GM12878 (cell line): ENCODE measurements around the gene SCN3B. TPM values are rescaled to one million over a fixed set of nuclear protein-coding genes. Genes with fewer than 3 reads are reported as not detected.

Experiments
- ATAC-seq: fragments of 200-7000 bp; cut with Tn5 transposase; 3 replicates; pipeline ENCODE4 v1.9.1; 2020; ENCODE audit warnings: mild to moderate bottlenecking, moderate library complexity
- BruUV-seq: library from RNA; stranded (reverse); fragments of 400-500 nt; replicated peaks from 2 replicates; lab custom pipeline; 2021; lab: Mats Ljungman, UMichigan
- CTCF ChIA-PET: fragments of 300-600 bp; sonication (Branson Sonifier 250); formaldehyde crosslinking; extraction: SDS; loops from one replicate; lab custom pipeline; 2021; ENCODE audit warnings: inconsistent platforms; lab: Yijun Ruan, JAX
- POLR2A ChIA-PET: fragments of 350-600 bp; formaldehyde crosslinking; extraction: SDS; loops from one replicate; lab custom pipeline; 2021; ENCODE audit warnings: inconsistent platforms; lab: Charles Lee
- RAD21 ChIA-PET: fragments of 300-600 bp; sonication (Branson Sonifier 250); formaldehyde crosslinking; loops from one replicate; lab custom pipeline; 2023; ENCODE audit warnings: antibody characterized with exemption; ENCODE audit not compliant: unreplicated experiment; lab: Charles Lee
- SMC1A ChIA-PET: fragments of 300-600 bp; sonication (Branson Sonifier 250); formaldehyde crosslinking; loops from one replicate; lab custom pipeline; 2023; ENCODE audit not compliant: unreplicated experiment, uncharacterized antibody; lab: Charles Lee
- DNase-seq: peaks from one replicate; pipeline ENCODE4 v3.0.0-alpha.2; 2011; ENCODE audit warnings: low read depth, low spot score
- FAIRE-seq: peaks from 3 replicates; lab custom pipeline; 2011; peaks lifted over from hg19 to GRCh38; lab: Jason Lieb, UNC
- H2AFZ ChIP-seq: 2 replicates; pipeline ENCODE4 v1.6.0; 2011; ENCODE audit warnings: low read depth, low read length, control low read depth; ENCODE audit not compliant: control insufficient read depth
- H3K27ac ChIP-seq: 2 replicates; pipeline ENCODE4 v1.5.1; 2011; ENCODE audit warnings: control low read depth; ENCODE audit not compliant: control insufficient read depth, insufficient read depth
- H3K27me3 ChIP-seq, 2 experiments: replicated peaks in 1 of 2; 2 replicates each; pipeline versions ENCODE4 v1.6.0 to v1.6.1; 2011; ENCODE audit warnings: low read length in 1 of 2; ENCODE audit not compliant: control insufficient read depth in 2 of 2, insufficient read depth in 2 of 2
- H3K36me3 ChIP-seq, 2 experiments: 2 replicates each; pipeline ENCODE4 v1.5.1; 2011; ENCODE audit warnings: low read length in 1 of 2; ENCODE audit not compliant: control insufficient read depth in 2 of 2, insufficient read depth in 2 of 2
- H3K4me1 ChIP-seq: 2 replicates; pipeline ENCODE4 v1.6.1; 2011; ENCODE audit warnings: mild to moderate bottlenecking, low read length, moderate library complexity, mixed read lengths; ENCODE audit not compliant: control insufficient read depth, insufficient read depth
- H3K4me2 ChIP-seq: 2 replicates; pipeline ENCODE4 v1.6.0; 2011; ENCODE audit warnings: control low read depth; ENCODE audit not compliant: control insufficient read depth, insufficient read depth
- H3K4me3 ChIP-seq: fragments of 200-600 bp; sonication (generic); 2 replicates; pipeline ENCODE4 v1.5.1; 2016
- H3K79me2 ChIP-seq: 2 replicates; pipeline ENCODE4 v1.6.0; 2011; ENCODE audit warnings: low read length; ENCODE audit not compliant: control insufficient read depth, insufficient read depth
- H3K9ac ChIP-seq: 2 replicates; pipeline ENCODE4 v1.8.0; 2011; ENCODE audit warnings: low read length, control low read depth, mixed read lengths; ENCODE audit not compliant: control insufficient read depth, insufficient read depth
- H3K9me3 ChIP-seq: replicated peaks from 3 replicates; pipeline ENCODE4 v1.5.1; 2011; ENCODE audit warnings: mild to moderate bottlenecking, low read length; ENCODE audit not compliant: control insufficient read depth, insufficient read depth
- H4K20me1 ChIP-seq: 2 replicates; pipeline ENCODE4 v1.6.0; 2011; ENCODE audit not compliant: control insufficient read depth, insufficient read depth
- ATF3 ChIP-seq: IDR thresholded peaks from 2 replicates; pipeline ENCODE4 v1.6.1; 2011; ENCODE audit warnings: low read depth, mild to moderate bottlenecking, low read length, moderate library complexity, borderline replicate concordance; ENCODE audit errors: extremely low read depth
- CBX3 ChIP-seq: fragments of 200-600 bp; sonication (generic); IDR thresholded peaks from 2 replicates; pipeline ENCODE4 v1.6.1; 2016; ENCODE audit warnings: low read depth, borderline replicate concordance
- CREM ChIP-seq: IDR thresholded peaks from 2 replicates; pipeline ENCODE4 v1.6.1; 2014; ENCODE audit warnings: antibody characterized with exemption, low read depth
- NFYB ChIP-seq: IDR thresholded peaks from 2 replicates; pipeline ENCODE4 v1.6.1; 2011; ENCODE audit warnings: low read depth, mild to moderate bottlenecking, low read length, improper control_type of control experiment, moderate library complexity; ENCODE audit not compliant: insufficient read depth
- POLR2AphosphoS5 ChIP-seq: IDR thresholded peaks from 2 replicates; pipeline ENCODE4 v1.6.1; 2011; ENCODE audit warnings: mild to moderate bottlenecking, low read length, inconsistent platforms
- RFX5 ChIP-seq: IDR thresholded peaks from 2 replicates; pipeline ENCODE4 v1.6.1; 2011; ENCODE audit warnings: low read depth, low read length, improper control_type of control experiment
- SIN3A ChIP-seq: IDR thresholded peaks from 2 replicates; pipeline ENCODE4 v1.6.1; 2012; ENCODE audit warnings: low read depth, low read length, improper control_type of control experiment
- SIX5 ChIP-seq: IDR thresholded peaks from 2 replicates; pipeline ENCODE4 v1.6.1; 2011; ENCODE audit warnings: mild to moderate bottlenecking, low read depth, low read length, moderate library complexity; ENCODE audit not compliant: severe bottlenecking
- SMAD1 ChIP-seq: fragments of 450-650 bp; IDR thresholded peaks from 2 replicates; pipeline ENCODE4 v1.6.1; 2018; ENCODE audit warnings: mild to moderate bottlenecking, low read depth; ENCODE audit not compliant: partially characterized antibody
- SRF ChIP-seq, 2 experiments: IDR thresholded peaks; 2 replicates each; pipeline ENCODE4 v1.6.1; 2011; ENCODE audit warnings: low read depth in 2 of 2, low read length in 2 of 2, mild to moderate bottlenecking in 1 of 2, moderate library complexity in 1 of 2
- TARDBP ChIP-seq: IDR thresholded peaks from 2 replicates; pipeline ENCODE4 v1.6.1; 2016; ENCODE audit warnings: borderline replicate concordance
- ZNF217 ChIP-seq: fragments of 450-650 bp; IDR thresholded peaks from 2 replicates; pipeline ENCODE4 v1.6.1; 2017; ENCODE audit warnings: antibody characterized with exemption, mild to moderate bottlenecking
- ZNF24 ChIP-seq: fragments of 450-650 bp; IDR thresholded peaks from 2 replicates; pipeline ENCODE4 v1.6.1; 2017; ENCODE audit warnings: antibody characterized with exemption, mild to moderate bottlenecking
- WGBS: methylation state at CpG from one replicate; pipeline ENCODE4 v1.1.6; 2016; ENCODE audit warnings: low lambda C conversion rate; ENCODE audit not compliant: insufficient replicate concordance, insufficient coverage; ENCODE audit errors: missing lambda C conversion rate; 5-methylcytosine and 5-hydroxymethylcytosine counted together
- in situ Hi-C: fragments of 300-500 bp; cut with MboI; formaldehyde crosslinking; loops from 9 replicates; pipeline ENCODE4 v1.14.3; 2018; ENCODE audit warnings: mixed read lengths
- intact Hi-C: fragments of 100-400 bp; cut with micrococcal nuclease; formaldehyde crosslinking; loops from one replicate; pipeline ENCODE4 v1.14.2; 2022; ENCODE audit not compliant: unreplicated experiment
- polyA plus RNA-seq, 11 experiments: library from polyadenylated mRNA; depleted of rRNA in 4 of 11; unstranded in 6 of 11; stranded (reverse) in 5 of 11; fragments of >200 nt; fragmentation: Nextera tagmentation in 4 of 11; fragmentation: Illumina TruSeq in 1 of 11; extraction: Ambion mirVana in 4 of 11; extraction: Trizol in 1 of 11; gene quantifications; 1 replicate in 1 of 11; 2 replicates in 10 of 11; pipeline versions ENCODE4 v1.2.1 to v1.2.3, GENCODE V29; 2011 to 2016; ENCODE audit warnings: inconsistent platforms in 2 of 11, missing spikeins in 2 of 11, low read depth in 1 of 11
- total RNA-seq, 4 experiments: library from RNA; depleted of rRNA in 3 of 4; stranded (reverse); fragments of >200 nt in 3 of 4; fragmentation: Illumina TruSeq in 1 of 4; extraction: Trizol in 1 of 4; gene quantifications; 2 replicates each; pipeline versions ENCODE4 v1.2.1 to v1.2.3, GENCODE V29; 2013 to 2021
- TF ChIP-seq, protein P1 (sequence below): IDR thresholded peaks from 2 replicates; pipeline ENCODE4 v1.6.1; 2012; ENCODE audit warnings: low read depth, low read length, improper control_type of control experiment

SCN3B gene
- total and polyA plus RNA-seq, 10 of the 15 experiments (the other 5 are each of a cell fraction or from before 2014, with no cell fraction given), result 0.01 to 0.12 (median 0.09) TPM; not detected in 7

GRCh38 chr11:123584737-123585136 is 69.7 kb downstream of the SCN3B start:
- Histone ChIP-seq H3K27me3 (no peaks in the 10 kb centered on the region), H3K4me1 (no peaks in the 10 kb centered on the region), H4K20me1 (no peaks in the 10 kb centered on the region), H3K79me2 (no peaks in the 10 kb centered on the region), H3K4me2 (no peak overlapping the region), H3K4me3 (no peak overlapping the region), H3K9ac (no peak overlapping the region), H2AFZ (no peak overlapping the region), H3K27ac (no peak overlapping the region), H3K9me3 (no peaks in the 10 kb centered on the region), H3K36me3 (peaks cover 0 to 11% of the 10 kb centered on the region in 2 experiments; a peak in 3 of 4 replicates)
- in situ Hi-C loops, result loop anchor here (5.0 kb wide), 1 partner anchor 123 kb away; no protein-coding TSS in a partner anchor
- TF ChIP-seq RFX5 (no peak), NFYB (no peak), TARDBP (no peak), SIN3A (no peak), ZNF217 (no peak), SRF (IDR thresholded peaks at IDR 0.05; ENCODE audit: low read depth in 2 of 2, low read length in 2 of 2) (no peak), ATF3 (no peak), CREM (no peak), CBX3 (no peak), ZNF24 (no peak), POLR2AphosphoS5 (no peak), SIX5 (no peak), SMAD1 (no peak)
- TF ChIP-seq, protein P1, sequence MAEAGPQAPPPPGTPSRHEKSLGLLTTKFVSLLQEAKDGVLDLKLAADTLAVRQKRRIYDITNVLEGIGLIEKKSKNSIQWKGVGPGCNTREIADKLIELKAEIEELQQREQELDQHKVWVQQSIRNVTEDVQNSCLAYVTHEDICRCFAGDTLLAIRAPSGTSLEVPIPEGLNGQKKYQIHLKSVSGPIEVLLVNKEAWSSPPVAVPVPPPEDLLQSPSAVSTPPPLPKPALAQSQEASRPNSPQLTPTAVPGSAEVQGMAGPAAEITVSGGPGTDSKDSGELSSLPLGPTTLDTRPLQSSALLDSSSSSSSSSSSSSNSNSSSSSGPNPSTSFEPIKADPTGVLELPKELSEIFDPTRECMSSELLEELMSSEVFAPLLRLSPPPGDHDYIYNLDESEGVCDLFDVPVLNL, result no peak
- ChIA-PET POLR2A (no interaction called here), RAD21 (no interaction called here), CTCF (interaction anchor here (1.3 kb wide), 1 partner anchor 123 kb away, joined by 3 read pairs; no protein-coding TSS in a partner anchor), SMC1A (no interaction called here)
- FAIRE-seq (no peak), ATAC-seq (no peak), DNase-seq (no peak)
- intact Hi-C loops, result no loop called here
- 26% methylated on average over 7 of the region's 7 CpGs for WGBS
- no TSS peak for BruUV-seq
